DMS153 (cell line): ENCODE data around the gene DND1.
A peak's percentile ranks its signal among the peaks of the same experiment; 100 is the strongest.
"Not testable (repeated sequence)": the region's sequence is repeated elsewhere in the genome, so short reads cannot be mapped to it uniquely, and the experiment has no call there.

Experiments
- DNase-seq: peaks from one replicate; lab custom pipeline; 2025; lab: John Stamatoyannopoulos, UW

DND1 gene

DNA sequence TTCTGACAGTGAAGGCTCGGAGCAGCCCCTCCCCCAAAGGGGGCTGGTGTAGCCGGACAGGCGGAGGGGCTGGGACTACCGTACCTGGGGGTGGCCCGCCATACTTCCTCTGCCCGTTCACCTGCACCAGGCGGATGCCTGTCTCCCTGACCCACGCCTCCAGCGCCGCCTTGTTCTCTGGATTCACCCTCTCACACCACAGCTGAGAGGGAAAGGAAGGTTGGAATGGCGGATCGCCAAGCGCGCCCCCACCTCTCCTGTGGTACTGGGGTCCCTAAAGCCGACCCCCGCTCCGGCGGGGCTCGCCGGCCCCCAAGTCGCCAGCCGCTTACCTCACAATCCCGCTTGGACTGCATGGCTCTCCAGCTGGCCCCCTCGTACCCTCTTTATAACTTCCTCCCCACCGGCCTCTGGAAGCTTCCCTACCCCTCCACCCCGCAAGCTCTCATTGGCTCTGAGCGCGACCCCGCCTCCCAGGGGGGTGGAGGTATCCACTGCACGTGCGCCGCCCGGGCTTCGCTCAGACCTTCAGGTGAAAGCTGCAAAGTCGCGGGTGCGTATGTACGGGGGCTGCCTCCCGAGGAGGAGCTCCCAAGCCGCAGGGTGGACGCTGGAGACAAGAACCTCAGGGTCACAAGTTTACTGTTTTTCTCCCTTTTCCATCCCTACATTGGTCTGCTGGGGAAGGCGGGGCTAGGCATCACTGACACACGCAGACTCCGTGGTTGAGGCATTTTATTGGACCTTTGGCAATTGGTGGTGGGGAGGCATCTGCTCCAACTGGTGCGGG, at the start of gene DND1:
TSS of gene DND1 (minus strand) at position 390 of the 790 bp plus-strand sequence. CDS start at position 356, 34 bp downstream.
- no peak for DNase-seq

DNA sequence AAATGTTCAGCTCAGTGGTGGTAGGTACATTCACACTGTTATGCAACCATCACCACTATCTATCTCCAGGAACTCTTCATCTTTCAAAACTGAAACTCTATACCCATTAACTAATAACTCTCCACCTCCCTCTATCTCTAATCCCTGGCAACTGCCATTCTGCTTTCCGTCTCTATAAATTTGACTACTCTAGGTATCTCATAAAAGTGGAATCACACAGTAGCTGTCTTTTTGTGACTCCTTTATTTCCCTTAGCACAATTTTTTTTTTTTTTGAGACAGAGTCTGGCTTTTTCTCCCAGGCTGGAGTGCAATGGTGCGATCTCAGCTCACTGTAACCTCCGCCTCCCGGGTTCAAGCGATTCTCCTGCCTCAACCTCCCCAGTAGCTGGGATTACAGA, 48.0 kb upstream of the DND1 start:
- DNase-seq, result not testable (repeated sequence)

DNA sequence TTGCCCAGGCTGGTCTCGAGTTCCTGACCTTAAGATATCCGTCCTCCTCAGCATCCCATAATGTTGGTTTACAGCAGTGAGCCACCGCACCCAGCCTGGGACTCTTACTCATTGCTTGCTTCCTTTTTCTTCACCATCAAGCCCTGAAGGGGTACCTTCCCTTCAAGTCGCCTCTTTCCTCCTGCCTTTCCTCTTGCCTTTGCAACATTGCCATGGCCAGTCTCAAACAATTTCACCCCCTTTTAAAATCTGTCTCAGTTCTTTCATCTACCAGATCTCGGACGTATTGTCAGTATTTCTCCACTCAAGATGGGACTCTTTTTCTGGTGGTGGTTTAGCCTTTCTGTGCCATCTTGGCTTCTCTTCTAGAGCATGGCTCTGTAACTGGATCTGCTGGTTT, 47.4 kb upstream of the DND1 start:
- not testable (repeated sequence) for DNase-seq

DNA sequence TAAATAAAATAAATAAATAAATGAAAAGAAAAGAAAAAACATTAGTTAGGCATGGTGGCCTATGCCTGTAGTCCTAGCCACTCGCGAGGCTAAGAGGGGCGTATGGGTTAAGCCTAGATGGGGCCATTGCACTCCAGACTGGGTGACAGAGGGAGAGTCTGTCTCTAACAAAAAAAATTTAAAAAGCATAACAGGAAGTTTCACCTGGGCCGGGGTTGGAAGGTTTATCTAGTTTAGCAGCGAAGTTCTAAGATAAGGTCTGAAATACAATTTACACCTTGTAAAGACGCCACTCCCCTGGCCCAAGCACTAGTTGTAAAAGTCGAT, 44.9 kb upstream of the DND1 start:
- no peak for DNase-seq

DNA sequence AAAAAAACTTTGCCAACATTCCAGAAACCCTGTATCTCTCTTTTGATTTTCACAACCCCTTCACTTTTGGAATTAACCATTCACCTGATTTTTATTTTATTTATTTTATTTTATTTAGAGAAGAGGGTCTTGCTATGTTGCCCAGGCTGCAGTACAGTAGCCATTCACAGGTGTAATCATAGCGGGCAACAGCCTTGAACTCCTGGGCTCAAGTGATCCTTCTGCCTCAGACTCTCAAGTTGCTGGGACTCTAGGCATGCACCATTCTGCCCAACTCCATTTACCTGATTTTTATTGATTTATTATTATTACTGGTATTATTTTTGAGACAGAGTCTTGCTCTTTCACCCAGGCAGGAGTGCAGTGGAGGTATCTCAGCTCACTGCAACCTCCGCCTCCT, 42.9 kb upstream of the DND1 start:
- not testable (repeated sequence) for DNase-seq

DNA sequence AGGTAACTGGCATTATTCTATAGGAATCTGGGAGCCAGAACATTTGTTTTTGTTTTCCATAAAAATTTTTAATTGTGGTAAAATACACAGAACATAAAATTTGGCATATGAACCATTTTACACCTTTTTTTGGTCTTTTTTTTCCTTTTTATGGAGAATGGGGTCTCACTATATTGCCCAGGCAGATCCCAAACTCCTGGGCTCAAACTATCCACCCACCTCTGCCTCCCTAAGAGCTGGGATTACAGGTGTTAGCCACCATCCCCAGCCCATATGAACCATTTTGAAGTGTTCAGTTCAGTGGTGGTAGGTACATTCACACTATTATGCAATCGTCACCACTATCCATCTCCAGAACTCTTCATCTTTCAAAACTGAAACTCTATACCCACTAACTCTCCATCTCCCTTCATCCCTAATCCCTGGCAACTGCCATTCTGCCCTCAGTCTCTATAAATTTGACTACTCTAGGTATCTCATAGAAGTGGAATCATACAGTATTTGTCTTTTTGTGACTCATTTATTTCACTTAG, 40.3 kb upstream of the DND1 start:
- DNase-seq, result no peak

DNA sequence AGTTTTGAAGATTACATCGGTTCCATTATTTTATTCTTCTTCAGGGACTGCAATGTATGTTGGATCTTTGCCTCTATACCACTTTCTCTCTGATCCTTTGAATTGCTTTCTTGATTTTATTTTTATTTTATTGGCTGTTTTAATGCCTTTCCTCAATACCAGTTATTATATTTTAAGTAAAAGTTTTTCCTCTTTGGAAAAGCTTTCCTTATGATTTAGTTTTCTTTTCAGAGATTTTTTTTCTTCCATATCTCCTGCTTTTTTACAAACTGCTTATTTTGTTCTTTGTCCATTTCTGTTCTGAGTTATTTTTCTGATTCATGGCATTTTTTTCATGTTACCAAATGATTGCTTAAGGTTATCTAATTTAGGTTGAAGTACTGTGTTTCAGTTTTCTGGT, 38.4 kb upstream of the DND1 start:
- no peak for DNase-seq

DNA sequence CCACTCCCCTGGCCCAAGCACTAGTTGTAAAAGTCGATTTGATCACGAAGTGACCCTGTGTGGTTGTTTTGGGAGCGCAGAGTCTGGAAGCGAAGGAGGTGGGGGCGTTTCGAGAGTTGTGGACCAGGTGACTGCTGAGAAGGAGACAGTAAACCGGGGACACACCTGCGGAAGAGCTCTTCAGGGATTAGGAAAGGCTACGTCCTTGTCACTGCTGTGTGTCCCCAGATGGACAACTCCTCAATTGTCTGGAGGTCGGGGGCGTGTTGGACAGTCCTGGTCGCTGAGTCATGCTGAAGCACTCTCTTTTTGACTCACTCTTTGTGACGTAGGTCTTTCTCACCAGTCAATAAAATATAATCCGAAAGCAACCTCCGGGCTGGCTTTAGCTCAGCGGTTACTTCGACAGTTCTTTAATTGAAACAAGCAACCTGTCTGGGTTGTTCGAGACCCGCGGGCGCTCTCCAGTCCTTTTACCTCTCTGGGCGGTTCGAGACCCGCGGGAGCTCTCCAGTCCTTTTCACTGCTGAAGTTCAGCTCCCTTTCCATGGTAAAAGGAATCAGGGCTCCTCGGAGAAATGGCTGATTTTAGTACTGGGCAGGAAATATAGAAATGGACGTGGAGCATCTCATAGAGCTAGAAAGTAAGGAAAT, 37.6 kb upstream of the DND1 start:
- peak; percentile 76 for DNase-seq

DNA sequence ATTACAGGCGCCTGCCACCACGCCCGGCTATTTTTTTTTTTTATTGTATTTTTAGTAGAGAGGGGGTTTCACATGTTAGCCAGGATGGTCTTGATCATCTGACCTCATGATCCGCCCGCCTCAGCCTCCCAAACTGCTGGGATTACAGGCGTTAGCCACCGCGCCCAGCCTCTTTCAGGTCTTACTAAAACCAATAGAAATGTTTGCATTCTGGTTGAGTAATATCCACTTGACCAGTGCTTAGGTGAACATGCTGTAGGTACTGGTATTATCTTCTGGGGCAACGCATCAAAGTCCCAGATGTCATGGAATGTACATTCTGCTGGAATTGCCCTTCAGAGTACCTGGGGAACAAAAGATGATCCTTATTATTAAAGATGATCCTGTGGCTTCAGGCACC, 35.4 kb upstream of the DND1 start:
- DNase-seq, result not testable (repeated sequence)

DNA sequence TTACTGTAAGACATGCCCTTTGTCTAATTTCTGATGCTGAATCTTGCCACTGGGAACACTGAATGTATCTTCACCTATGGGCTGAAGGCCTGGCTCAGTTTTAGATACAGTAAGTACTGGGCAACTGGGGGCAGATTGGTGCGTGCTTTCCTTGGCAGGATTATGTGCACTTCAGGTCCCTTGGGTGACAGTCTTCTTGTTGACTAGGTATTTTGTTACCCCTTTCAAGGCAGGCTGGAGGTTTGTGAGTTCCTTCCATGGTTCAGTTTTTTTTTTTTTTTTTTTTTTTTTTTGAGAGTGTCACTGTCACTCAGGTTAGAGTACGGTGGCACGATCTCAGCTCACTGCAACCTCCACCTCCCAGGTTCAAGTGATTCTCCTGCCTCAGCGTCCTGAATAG, 34.4 kb upstream of the DND1 start:
- DNase-seq, result no peak

DNA sequence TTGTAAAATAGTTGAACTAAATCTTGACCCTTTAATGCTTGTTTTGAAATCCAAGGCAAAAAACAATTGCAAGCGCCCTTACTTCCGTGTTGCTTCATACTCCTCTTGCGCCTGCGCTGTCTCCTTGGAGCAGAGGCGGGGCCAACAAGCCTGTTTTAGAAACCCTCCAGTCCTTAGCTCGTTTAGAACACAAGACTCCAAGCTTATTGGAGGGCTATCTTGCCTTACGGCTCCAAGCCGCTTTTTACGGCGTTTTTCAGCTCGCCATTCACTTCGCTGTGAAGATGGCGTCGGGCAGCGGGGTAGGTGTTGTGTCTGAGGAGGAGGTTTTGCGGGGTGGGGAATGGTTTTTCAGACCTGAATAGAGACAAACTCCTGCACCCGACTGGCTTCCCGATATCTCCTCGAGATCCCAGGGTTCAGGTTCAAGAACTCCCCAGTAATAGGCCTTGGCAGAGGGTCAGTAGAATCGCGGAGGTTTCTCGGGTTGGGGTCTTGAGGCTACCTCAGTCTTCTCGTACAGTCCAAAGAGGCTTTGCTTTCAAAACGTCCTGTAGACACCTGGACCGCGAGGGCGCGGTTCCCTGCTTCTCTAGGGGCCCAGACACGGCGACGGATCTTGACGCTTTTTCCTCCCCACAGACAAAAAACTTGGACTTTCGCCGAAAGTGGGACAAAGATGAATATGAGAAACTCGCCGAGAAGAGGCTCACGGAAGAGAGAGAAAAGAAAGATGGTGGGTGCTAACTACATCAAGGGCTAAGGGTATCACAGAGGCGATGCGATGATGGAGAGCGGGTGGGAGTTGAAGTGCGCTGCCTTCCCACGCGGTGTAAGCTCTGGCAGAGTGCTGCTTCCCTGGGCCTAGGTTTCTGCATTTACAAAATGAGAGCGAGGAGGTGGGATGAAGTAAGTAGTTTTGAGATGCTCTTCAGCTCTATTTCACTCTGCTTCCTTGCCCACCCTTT, 27.1 kb upstream of the DND1 start, which contains the start of gene ZMAT2:
TSS of gene ZMAT2 (plus strand) at position 271 of the 968 bp plus-strand sequence. CDS start at position 285, 14 bp downstream.
- peak; percentile 93 for DNase-seq

DNA sequence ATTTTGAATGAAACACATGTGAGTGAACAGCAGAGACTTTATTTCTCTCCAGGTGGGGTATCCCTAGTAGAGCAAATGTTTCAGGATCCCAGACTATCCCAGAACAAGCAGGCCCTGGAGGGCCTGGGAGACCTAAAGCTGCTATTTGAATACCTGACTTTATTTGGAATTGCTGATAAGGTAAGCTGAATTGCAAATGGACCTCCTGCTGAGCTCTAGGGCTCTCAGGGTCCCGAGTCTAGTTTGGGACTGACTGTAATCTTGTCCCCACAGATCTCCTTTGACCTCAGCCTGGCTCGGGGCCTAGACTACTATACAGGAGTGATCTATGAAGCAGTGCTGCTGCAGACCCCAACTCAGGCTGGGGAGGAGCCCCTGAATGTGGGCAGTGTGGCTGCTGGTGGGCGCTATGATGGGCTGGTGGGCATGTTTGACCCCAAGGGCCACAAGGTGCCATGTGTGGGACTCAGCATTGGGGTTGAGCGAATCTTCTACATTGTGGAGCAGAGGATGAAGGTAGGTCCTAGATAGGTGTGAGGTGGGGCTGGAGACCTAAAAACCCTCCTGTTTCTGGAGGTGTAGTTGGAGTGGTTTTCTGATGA, 23.6 kb upstream of the DND1 start:
- no peak for DNase-seq

DNA sequence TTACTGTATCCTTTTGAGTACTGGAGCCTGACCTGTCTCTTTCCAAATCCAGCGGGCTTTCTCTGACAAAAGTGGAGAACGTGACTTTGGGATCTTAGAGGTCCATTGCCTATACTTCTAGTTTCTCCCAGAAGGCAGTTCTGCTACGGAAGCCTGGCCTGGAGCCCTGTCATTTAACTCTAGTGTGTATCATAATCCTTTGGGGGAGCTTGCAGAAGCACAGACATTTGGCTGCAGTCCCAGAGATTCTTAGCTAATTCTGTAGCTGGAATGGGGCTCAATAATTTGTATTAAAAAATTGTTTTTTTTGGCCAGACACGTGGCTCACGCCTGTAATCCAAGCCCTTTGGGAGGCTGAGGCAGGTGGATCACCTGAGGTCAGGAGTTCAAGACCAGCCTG, 20.9 kb upstream of the DND1 start:
- DNase-seq, result no peak

DNA sequence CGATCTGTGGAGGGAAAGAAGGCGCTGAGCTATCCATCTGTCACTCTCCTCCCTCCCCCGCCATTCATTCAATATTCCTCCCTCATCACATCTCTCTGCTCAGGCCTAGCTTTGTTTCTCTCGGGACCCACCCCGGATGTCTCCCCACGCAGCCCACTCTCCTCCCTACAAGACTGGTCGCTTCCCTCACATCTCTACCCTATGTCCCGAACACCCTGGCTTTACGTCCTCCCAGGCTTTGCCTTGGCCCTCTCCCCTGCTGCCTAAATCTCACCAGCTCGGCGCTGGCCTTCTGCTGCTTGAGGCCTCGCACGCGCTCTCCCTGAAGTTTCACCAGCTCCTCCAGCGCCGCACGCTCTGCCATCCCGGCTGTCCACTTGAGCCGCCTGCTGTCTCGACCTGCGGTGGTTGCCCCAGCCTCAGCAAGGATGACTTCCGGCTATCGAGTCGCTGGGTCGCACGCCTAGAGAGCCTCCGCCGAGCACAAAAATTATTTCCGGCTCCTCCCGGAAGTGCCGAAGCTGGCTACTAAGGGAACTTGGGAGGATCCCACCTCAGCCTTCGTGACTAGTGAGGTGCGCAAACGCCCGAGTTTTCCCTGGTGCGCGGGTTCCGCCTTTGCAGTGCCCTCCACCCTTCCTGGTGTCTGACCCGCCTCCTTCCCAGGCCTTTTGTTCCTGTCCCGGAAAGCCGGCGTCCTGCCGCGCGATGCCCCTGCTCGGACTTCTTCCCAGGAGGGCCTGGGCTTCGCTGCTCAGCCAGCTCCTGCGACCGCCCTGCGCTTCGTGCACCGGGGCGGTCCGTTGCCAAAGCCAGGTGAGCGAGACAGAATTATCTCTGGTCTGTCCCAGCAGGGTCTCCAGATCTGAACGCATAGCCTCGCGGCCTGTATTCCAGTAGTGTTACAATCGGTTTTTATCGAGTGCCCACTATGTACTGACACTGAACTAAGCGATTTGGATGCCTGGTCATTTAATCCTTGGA, 17.9 kb upstream of the DND1 start, which contains the start of the genes HARS1 and HARS2:
TSS of gene HARS1 (minus strand) at position 430 of the 984 bp plus-strand sequence. CDS start at position 364, 66 bp downstream.
TSS of gene HARS2 (plus strand) at position 515 of the 984 bp plus-strand sequence. CDS start at position 709, 194 bp downstream.
- peak; percentile 65 for DNase-seq

DNA sequence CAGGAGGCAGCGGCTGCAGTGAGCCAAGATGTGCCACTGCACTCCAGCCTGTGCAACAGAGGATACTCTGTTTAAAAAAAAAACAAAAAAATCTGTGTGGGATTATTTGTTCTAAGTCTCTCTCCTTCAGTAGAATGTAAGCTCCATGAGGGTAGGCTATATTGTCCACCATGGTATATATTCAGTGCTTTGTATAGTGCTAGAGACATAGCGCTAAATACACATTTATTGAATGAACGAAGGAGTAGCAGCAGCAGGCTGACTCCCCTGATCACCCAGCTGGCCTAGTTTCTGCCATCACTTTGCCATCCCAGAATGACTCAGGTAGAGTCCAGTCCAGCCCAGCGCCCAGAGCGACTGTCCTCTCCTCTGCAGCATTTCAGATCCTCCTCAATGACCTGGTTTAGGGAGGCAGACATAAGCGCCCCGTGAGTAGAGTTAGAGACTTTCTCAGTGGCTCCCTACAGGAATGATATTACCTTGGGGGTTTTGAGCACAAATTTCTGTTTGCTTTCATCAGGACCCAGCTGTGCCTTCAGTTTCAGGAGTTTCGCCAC, 17.1 kb upstream of the DND1 start:
- DNase-seq, result no peak

DNA sequence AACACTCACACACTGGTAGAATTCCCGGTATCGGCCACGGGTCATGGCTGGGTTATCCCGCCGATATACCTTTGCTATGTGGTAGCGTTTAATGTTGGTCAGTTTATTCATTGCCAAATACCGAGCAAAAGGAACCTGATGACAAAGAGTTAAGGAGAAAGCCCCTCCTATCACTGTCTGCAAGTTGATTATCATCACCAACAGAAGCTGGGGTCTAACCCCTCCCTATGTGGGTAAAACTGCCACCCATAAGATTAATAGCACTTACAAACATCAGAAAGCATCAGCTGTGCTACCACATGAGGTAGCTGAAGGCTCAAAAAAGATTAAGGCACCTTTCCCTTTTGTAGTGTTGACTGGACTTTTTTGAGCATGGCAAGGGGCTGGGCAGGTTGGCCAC, 5.6 kb upstream of the DND1 start:
- no peak for DNase-seq

DNA sequence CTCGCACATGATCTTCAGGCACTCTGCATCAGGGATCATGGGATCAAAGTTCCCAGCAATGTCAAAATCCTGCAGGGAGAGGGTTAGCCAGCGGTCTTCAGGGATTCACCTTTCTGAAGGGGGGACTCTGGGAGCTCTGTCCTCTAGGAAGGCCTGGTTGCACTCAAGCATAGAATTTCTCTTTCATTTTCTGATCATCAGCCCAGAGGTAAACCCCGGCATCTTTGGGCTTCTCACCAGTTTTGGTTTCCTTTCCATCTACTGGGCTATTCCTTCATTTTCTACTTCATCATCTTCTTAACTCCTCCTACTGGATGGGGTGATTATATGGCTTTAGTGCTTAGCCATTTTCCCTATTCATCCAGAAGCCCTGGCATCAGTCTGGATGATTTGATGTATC, 4.6 kb upstream of the DND1 start:
- DNase-seq, result no peak

DNA sequence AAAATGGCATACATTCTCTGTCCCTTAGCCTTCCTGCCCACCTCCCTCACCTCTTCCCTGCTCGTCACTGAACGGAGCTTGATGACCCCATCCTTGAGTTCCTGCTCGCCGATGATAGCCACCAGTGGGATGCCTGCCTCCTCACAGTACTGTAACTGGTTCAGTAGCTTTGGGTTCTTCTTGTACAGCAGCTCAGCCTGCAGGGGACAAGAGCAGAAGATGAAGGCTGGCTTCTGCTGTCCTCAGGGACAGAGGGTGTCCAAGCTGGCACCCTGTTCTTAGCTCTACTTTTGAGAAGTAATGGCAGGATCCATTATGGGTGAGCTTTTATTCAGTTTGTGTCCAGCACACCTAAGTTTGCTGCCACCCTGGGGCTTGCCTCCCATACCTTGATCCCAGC, 1.3 kb upstream of the DND1 start:
- DNase-seq, result no peak

DNA sequence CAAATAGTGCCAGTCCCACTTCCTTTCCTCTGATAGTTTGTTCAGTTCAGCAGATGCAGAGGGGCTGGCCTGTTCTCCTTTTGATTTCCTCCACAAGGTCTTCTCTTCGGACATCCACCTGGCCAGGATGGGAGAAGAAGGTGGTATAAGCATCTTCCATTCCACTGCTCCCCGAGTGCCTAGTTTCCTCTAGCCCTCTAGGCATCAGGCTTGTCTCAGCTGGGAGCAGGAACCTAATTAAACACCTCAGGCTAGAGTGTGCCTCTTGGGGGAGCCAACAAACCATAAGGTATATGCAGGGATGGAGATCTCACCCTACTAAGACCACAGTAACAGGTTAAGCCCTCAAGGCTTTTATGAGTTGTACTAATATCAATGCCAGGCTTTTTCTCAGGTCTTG, 835 bp upstream of the DND1 start:
- no peak for DNase-seq
